Frontal cortex (tissue), 4 donors: ENCODE measurements around the gene MDM4. TPM values are rescaled to one million over a fixed set of nuclear protein-coding genes. Genes with fewer than 3 reads are reported as not detected.
A peak's percentile ranks its signal among the peaks of the same experiment; 100 is the strongest.
"Not testable (repeated sequence)": the region's sequence is repeated elsewhere in the genome, so short reads cannot be mapped to it uniquely, and the experiment has no call there.

ENCODE experiments used
- DNase-seq, 2 donors: peaks; one replicate each; pipeline ENCODE4 v3.0.0; 2012; ENCODE audit warnings: low spot score in 2 of 2
- FAIRE-seq: peaks from 2 replicates; lab custom pipeline; 2012; peaks lifted over from hg19 to GRCh38; lab: Jason Lieb, UNC
- total RNA-seq: library from RNA; depleted of rRNA; stranded (reverse); fragments of >200 nt; gene quantifications from one replicate; pipeline ENCODE4 v1.2.3, GENCODE V29; 2014
- donor health status: control.
- donor health status: control.
- donor health status: control.

The MDM4 gene
- total RNA-seq, 1 donor from 2014 or later: 46.9 TPM

- not testable (repeated sequence) for DNase-seq, FAIRE-seq
These were observed 29.5 kb upstream of the MDM4 start for GRCh38 chr1:204486513-204487255.

- DNase-seq (no peak), FAIRE-seq (no peak)
These were observed 29.0 kb upstream of the MDM4 start for GRCh38 chr1:204487256-204487615.

GRCh38 chr1:204491655-204492054, 24.6 kb upstream of the MDM4 start:
- DNase-seq: no peak
- no peak for FAIRE-seq

DNA sequence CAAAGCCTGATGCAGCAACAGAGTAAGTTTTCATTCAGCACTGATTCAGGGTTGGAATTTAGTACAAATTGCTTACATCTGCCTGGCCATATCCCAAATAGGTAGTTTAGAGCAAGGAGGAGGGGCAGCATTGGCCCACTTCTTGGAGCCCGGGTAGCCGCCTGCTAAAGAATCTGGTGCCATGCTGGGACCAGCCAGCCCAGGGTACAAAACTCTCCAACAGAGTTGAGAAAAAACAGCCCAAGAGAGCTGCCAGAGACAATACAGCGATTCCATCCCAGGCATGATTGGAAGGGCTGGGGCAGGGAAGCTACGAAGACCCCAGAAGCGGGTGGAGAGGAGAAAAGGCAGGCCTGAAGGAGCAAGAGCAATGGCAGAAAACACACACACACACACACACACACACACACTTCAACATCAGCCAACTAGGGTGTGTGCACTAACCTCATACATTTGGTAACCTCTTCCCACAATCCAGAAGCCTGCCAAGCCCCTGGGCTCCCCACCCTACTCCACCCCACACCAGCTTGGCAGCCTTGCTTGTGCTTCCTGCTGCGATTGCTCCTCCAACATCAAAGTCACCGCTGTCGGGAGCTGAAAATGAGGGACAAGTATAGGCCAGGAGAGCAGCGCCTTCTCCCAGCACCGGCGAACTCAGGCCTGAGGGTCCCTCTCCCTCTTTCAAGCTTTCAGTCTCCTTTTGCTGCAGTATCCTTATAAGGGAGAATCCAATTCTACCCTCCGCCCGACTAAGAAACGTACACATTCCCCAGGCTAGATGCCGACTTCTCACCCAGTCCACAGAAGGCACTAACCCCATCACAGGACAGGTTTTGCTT, 22.8 kb upstream of the MDM4 start:
- DNase-seq (no peak), FAIRE-seq (no peak)

GRCh38 chr1:204493984-204494280, 22.3 kb upstream of the MDM4 start:
- DNase-seq: peak in 1 of 2 donors; percentile 61
- no peak for FAIRE-seq

DNA sequence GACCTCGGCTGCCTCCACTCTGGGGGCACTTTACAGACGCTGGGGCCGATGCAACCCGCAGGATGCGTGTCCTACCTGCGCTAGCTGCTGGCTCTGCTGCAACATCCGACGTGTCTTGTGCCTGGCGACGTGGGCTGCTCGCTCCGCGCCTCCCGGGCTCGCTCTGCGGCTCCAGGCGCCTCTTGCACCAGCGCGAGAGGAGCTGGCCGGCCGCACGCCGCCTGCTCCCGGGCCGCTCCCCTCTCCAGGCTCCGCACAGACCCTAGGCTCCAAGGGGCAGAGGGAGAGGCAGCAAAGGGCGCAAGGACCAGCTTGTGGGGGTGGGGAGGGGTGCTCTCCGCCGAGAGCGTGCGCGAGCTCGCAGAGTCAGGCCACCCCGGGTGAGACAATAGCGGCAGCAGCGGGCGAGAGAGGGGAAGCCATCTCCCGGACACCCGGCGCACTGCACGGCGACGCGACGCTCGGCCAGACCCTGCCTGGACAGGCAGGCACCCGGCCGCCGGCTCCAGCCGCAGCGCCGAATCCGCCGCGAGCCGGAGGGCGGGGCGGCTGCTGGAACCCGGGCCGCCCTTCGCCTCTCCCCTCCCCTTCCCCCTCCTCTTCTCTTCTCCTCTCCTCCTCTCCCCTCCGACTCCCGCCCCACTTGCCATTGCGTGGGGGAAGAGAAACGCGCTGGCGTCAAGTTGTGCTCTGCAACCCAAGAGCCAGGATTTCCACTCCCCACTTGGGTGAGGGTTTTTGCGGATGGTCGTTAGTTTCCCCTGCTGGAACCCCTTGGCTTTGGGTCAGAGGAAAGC, 21.7 kb upstream of the MDM4 start, which contains the start of gene PIK3C2B:
Gene PIK3C2B, minus strand, starts transcription at position 525 of the 797 bp plus-strand sequence. CDS start 25,003 bp downstream, outside the sequence.
- DNase-seq (peak; percentile 87 to 91), FAIRE-seq (no peak)

DNA sequence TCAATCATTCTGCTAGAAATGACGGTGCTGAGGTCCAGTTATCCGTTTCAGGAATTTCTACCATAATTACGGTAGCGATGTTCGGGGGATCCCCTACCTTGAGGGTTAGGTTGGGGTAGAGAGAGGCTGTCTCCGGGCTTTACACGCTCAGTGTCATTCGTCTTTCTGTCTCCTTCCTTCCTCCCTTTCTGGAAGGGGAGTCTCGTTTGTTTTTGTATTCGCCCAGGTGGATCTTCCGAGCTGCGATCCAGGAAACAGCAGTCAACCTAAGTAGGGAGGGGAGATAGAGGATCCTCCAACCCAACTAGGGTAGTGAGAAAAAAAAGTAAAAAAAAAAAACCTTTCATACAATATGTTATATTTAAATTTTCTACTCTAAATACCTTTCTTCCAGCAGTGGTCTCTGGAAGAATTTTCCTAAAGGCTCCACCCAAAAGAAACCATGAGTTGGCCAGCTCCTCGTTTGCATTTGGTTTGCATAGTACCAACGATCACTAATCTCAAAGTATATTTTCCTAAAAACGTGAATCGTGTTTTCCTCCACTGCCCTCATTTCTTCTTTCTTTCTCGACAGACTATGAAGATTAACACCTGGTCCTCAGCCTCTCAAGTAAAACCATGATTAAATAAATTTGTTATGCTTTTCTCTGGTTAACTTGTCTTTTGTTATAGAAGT, 21.0 kb upstream of the MDM4 start:
- FAIRE-seq: no peak
- DNase-seq: no peak

GRCh38 chr1:204495777-204496176, 20.4 kb upstream of the MDM4 start:
- DNase-seq (no peak), FAIRE-seq (no peak)

GRCh38 chr1:204498981-204499380, 17.2 kb upstream of the MDM4 start:
- no peak for FAIRE-seq
- DNase-seq: no peak

GRCh38 chr1:204499511-204500468, 16.4 kb upstream of the MDM4 start:
- FAIRE-seq (no peak), DNase-seq (no peak)

DNA sequence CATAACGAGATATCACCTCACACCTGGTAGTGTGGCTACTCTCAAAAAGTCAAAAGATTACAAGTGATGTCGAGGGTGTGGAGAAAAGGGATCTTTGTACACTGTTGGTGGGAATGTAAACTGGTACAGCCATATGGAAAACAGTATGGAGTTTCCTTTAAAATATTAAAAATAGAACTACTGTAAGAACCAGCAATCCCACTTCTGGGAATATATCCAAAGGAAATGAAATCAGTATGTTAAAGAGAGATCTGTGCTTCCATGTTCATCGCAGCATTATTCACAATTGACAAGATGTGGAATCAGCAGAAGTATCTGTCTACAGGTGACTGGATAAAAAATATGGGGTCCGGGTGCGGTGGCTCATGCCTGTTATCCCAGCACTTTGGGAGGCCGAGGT, 14.0 kb upstream of the MDM4 start:
- DNase-seq (no peak), FAIRE-seq (no peak)

DNA sequence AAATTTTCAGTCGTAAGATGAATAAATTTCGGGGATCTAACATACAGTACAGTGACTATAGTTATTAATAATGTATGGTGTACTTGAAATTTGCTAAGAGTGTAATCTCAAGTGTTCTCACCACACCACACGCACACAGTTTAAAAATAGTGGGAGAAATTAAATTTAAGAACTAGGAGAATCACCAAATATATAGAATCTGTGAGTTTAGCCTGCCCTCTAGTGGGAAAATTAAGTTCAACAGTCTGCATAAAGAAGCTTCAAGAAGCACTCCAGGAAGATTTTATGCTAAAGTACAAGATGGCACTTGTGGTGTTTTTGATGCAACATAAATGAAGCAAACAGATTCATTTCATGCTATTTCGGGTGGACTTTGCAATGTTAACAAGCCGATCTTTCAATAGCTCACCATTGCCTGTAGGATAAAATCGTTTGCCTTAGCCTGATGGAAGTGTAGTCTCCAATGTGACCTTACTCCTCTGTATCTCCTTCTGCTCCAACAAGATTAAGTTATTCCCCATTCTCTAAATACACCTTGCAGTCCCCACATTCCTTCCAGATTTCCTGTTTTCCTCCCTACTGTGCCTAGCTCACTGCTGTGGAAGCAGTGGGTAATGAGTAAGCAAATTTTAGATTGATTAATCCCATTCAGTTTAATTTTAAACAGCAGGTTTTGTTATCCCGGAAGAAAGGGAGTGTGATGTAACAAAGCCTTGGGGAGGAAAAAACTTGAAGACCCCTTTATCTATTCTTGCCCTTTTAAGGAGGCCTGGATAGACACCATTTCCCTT, 12.9 kb upstream of the MDM4 start:
- DNase-seq: peak in 1 of 2 donors; percentile 33
- FAIRE-seq: no peak

DNA sequence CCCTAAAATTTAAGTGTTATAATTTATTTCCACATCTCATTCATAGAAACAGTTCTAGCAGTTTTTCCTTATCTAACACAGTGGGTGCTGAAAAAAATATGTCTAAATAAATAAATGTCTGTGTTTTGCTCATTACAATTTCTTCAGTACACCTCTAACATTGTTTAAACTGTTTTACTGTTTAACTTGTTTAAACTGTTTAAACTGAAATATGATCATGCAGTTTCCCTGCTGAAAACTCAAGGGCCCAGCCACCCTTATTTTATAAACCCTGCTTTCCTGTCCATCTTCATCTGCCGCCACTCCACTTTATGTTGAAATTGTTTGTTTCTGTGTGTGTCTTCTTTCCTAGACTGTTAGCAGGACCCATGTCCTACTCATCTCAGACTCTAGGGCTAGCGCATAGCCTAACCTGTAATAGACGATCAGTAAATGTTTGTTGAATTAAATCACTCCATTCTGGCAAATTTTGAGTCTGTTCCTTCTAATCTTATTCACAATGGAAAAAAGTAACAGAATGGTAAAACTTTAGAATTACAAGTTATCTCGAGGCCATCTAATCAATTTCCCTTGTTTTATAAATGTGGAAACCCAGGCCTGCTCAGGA, 12.2 kb upstream of the MDM4 start:
- DNase-seq: no peak
- no peak for FAIRE-seq

DNA sequence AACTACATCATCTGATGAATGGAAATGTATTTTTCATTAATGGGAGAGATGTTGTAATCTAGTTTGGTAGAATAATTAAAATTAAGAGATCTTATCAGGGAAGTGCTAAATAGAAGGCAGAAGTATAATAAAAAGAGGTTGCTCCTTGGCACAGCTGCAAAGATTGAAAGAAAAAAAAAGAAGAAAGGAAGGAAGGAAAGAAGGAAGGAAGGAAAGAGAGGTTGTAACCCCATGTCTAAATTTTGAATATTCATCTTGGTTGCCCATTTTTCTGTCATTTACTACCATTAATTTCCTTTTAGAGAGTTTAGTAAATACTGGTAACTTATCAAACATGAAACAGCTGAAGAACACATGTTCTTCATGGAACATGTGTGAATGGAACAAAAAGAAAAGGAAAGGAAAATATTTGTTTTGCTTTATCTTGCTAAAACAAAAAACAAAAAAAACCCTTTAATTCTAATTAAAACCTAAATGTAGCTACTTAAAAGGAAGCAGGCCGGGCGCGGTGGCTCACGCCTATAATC, 10.5 kb upstream of the MDM4 start:
- DNase-seq: no peak
- no peak for FAIRE-seq

DNA sequence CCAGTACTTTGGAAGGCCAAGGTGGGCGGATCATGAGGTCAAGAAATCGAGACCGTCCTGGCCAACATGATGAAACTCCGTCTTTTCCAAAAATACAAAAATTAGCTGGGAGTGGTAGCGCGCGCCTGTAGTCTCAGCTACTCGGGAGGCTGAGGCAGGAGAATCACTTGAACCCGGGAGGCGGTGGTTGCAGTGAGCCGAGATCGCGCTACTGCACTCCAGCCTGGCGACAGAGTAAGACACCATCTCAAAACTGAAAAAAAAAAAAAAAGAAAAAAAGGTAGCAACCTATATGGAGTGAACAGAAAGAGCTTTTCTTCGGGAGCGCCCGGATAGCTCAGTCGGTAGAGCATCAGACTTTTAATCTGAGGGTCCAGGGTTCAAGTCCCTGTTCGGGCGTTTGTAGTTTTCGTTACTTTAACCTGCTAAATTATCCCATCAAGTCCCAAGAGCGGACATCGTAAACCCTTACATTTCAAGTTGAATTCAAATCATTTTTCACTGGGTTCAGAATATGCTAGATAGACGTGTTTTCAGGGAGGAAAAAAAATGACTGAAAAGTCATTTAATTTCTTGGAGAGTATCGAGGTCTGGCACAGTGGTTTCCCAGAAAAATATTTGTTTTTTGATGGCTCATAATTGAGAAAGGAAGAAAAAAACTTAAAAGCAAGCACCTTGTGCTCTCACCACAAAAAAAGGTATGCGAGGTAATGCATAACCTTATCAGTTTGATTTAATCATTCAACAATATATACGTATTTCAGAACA, 9.8 kb upstream of the MDM4 start:
- peak in 1 of 2 donors; percentile 16 for DNase-seq
- FAIRE-seq: no peak

DNA sequence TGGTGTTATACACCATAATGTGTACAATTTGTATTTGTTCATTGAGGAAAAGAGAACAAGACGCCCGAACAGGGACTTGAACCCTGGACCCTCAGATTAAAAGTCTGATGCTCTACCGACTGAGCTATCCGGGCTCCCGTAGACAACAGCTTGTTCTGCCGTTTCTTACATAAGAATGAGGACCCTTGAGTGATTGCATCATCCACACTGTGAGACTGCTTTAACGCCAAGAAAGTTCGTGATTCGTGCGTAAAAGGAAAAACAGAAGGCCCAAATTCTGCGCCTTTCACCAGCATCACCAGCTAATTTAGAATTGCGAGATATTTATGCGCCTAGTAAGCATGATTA, 9.3 kb upstream of the MDM4 start:
- DNase-seq (peak; percentile 46 to 54), FAIRE-seq (no peak)
